Transverse colon (tissue), 4 donors: ENCODE measurements around the gene IL6.

Experiments
- CTCF ChIP-seq, 5 experiments: fragments of 200-600 bp in 3 of 5; fragments of 450-650 bp in 2 of 5; sonication (generic) in 3 of 5; IDR thresholded peaks; 1 replicate in 2 of 5; 2 replicates in 3 of 5; pipeline ENCODE4 v1.5.1; 2016 to 2017; ENCODE audit warnings: antibody characterized with exemption in 5 of 5, inconsistent platforms in 3 of 5, mild to moderate bottlenecking in 2 of 5, moderate library complexity in 1 of 5
- POLR2A ChIP-seq: fragments of 450-650 bp; IDR thresholded peaks from one replicate; pipeline ENCODE4 v1.6.1; 2016; ENCODE audit warnings: antibody characterized with exemption, mild to moderate bottlenecking, moderate library complexity
- POLR2AphosphoS5 ChIP-seq, 3 donors: sonication (generic); formaldehyde crosslinking; IDR thresholded peaks; one replicate each; pipeline ENCODE4 v1.6.1; 2016; ENCODE audit warnings: antibody characterized with exemption in 3 of 3

- no peak for TF ChIP-seq POLR2A
- no peak for TF ChIP-seq POLR2AphosphoS5 (IDR thresholded peaks at IDR 0.05)
- TF ChIP-seq CTCF (IDR thresholded peaks at IDR 0.05), result no peak
Observed at GRCh38 chr7:22697876-22698606, 29.0 kb upstream of the IL6 start.
